ENCODE measurements around the gene POU3F1.

POU3F1 gene

GRCh38 chr1:38014171-38014570 is 32.4 kb downstream of the POU3F1 start:
- Histone ChIP-seq H2BK15ac (ENCODE audit: low read depth, poor library complexity, severe bottlenecking) (no peak overlapping the region), H2BK12ac (ENCODE audit: low read length in 2 of 2) (peak overlapping the region in 1 of 2 experiments; percentile 64), H3K9me3 (ENCODE audit: control insufficient read depth, low read length) (no peaks in the 10 kb centered on the region), H2BK120ac (ENCODE audit: low read depth, low read length) (no peak overlapping the region), H3K4ac (ENCODE audit: low read depth in 1 of 2, low read length in 2 of 2) (no peak overlapping the region), H4K91ac (ENCODE audit: low read length) (no peak overlapping the region), H3K27me3 (ENCODE audit: control insufficient read depth in 1 of 2, insufficient read depth in 1 of 2, low read length in 2 of 2) (no peaks in the 10 kb centered on the region), H2AFZ (ENCODE audit: low read depth, low read length) (no peak overlapping the region), H2BK5ac (ENCODE audit: low read depth, low read length, poor library complexity, severe bottlenecking) (no peak overlapping the region), H4K8ac (ENCODE audit: low read length) (no peak overlapping the region), H3K18ac (ENCODE audit: low read depth in 1 of 2, low read length in 2 of 2) (no peak overlapping the region), H3K4me3 (ENCODE audit: insufficient read depth in 1 of 2, low read depth in 1 of 2, low read length in 2 of 2) (peak overlapping the region in 1 of 2 experiments; percentile 96), H3K4me1 (ENCODE audit: control insufficient read depth, insufficient read depth, low read depth, low read length) (peaks cover 8% of the 10 kb centered on the region), H3K79me1 (replicated peaks; ENCODE audit: low read length, poor library complexity, severe bottlenecking) (peaks cover 6% of the 10 kb centered on the region), H3K9ac (ENCODE audit: low read length) (peak overlapping the region; percentile 98), H3K23ac (ENCODE audit: low read length in 2 of 2) (no peak overlapping the region), H2AK5ac (ENCODE audit: low read length, severe bottlenecking) (peak overlapping the region; percentile 59), H3K14ac (ENCODE audit: low read length in 2 of 2) (no peak overlapping the region), H3K36me3 (ENCODE audit: control insufficient read depth in 1 of 2, insufficient read depth in 2 of 2, low read depth in 1 of 2, low read length in 2 of 2) (peaks cover 16 to 35% of the 10 kb centered on the region in 2 experiments), H3K27ac (ENCODE audit: low read length, poor library complexity, severe bottlenecking) (no peak overlapping the region), H3K4me2 (ENCODE audit: low read length, poor library complexity, severe bottlenecking) (no peak overlapping the region)
- WGBS, result 78% methylated on average over 4 of the region's 4 CpGs
- DNase-seq, result peak; percentile 39

- no peak overlapping the region for H2BK12ac ChIP-seq (ENCODE audit: low read length in 2 of 2)
- WGBS, result 0% methylated on average over 3 of the region's 4 CpGs
- no peak overlapping the region for H2BK15ac ChIP-seq (ENCODE audit: low read depth, poor library complexity, severe bottlenecking)
- peaks cover 14 to 26% of the 10 kb centered on the region in 2 experiments for H3K36me3 ChIP-seq (ENCODE audit: control insufficient read depth in 1 of 2, insufficient read depth in 2 of 2, low read depth in 1 of 2, low read length in 2 of 2)
- no peak overlapping the region for H2BK120ac ChIP-seq (ENCODE audit: low read depth, low read length)
- peak overlapping the region; percentile 40 to 48 for H3K4ac ChIP-seq (ENCODE audit: low read depth in 1 of 2, low read length in 2 of 2)
- peak overlapping the region; percentile 70 to 96 for H3K4me3 ChIP-seq (ENCODE audit: insufficient read depth in 1 of 2, low read depth in 1 of 2, low read length in 2 of 2)
- H3K27ac ChIP-seq (ENCODE audit: low read length, poor library complexity, severe bottlenecking), result peak overlapping the region; percentile 96
- no peak for DNase-seq
- peak overlapping the region; percentile 19 for H4K8ac ChIP-seq (ENCODE audit: low read length)
- peak overlapping the region; percentile 16 for H4K91ac ChIP-seq (ENCODE audit: low read length)
- H3K4me1 ChIP-seq (ENCODE audit: control insufficient read depth, insufficient read depth, low read depth, low read length), result peaks cover 11% of the 10 kb centered on the region
- peaks cover 6% of the 10 kb centered on the region for H3K79me1 ChIP-seq (replicated peaks; ENCODE audit: low read length, poor library complexity, severe bottlenecking)
- H3K9ac ChIP-seq (ENCODE audit: low read length), result peak overlapping the region; percentile 98
- H3K18ac ChIP-seq (ENCODE audit: low read depth in 1 of 2, low read length in 2 of 2), result peak overlapping the region in 1 of 2 experiments; percentile 40
- no peaks in the 10 kb centered on the region for H3K9me3 ChIP-seq (ENCODE audit: control insufficient read depth, low read length)
- peak overlapping the region; percentile 57 for H3K4me2 ChIP-seq (ENCODE audit: low read length, poor library complexity, severe bottlenecking)
- H2BK5ac ChIP-seq (ENCODE audit: low read depth, low read length, poor library complexity, severe bottlenecking), result no peak overlapping the region
- H3K27me3 ChIP-seq (ENCODE audit: control insufficient read depth in 1 of 2, insufficient read depth in 1 of 2, low read length in 2 of 2), result no peaks in the 10 kb centered on the region
- no peak overlapping the region for H2AK5ac ChIP-seq (ENCODE audit: low read length, severe bottlenecking)
- peak overlapping the region in 1 of 2 experiments; percentile 21 for H3K14ac ChIP-seq (ENCODE audit: low read length in 2 of 2)
- no peak overlapping the region for H3K23ac ChIP-seq (ENCODE audit: low read length in 2 of 2)
- no peak overlapping the region for H2AFZ ChIP-seq (ENCODE audit: low read depth, low read length)
These were observed 33.4 kb downstream of the POU3F1 start for GRCh38 chr1:38013227-38013622.

- Histone ChIP-seq H4K91ac (ENCODE audit: low read length) (peak within 1 kb of the TSS; percentile 89), H2BK12ac (ENCODE audit: low read length in 2 of 2) (peak within 1 kb of the TSS in 1 of 2 experiments; percentile 28), H3K4me3 (ENCODE audit: insufficient read depth in 1 of 2, low read depth in 1 of 2, low read length in 2 of 2) (peak within 1 kb of the TSS; percentile 70 to 96), H3K14ac (ENCODE audit: low read length in 2 of 2) (peak within 1 kb of the TSS in 1 of 2 experiments; percentile 21), H3K79me1 (replicated peaks; ENCODE audit: low read length, poor library complexity, severe bottlenecking) (peaks cover 2% of the 10 kb centered on the region), H3K9ac (ENCODE audit: low read length) (peak within 1 kb of the TSS; percentile 98), H3K27ac (ENCODE audit: low read length, poor library complexity, severe bottlenecking) (peak within 1 kb of the TSS; percentile 96), H3K9me3 (ENCODE audit: control insufficient read depth, low read length) (no peaks in the 10 kb centered on the region), H2AK5ac (ENCODE audit: low read length, severe bottlenecking) (no peak within 1 kb of the TSS), H3K4me1 (ENCODE audit: control insufficient read depth, insufficient read depth, low read depth, low read length) (peaks cover 11% of the 10 kb centered on the region), H2AFZ (ENCODE audit: low read depth, low read length) (no peak within 1 kb of the TSS), H3K4ac (ENCODE audit: low read depth in 1 of 2, low read length in 2 of 2) (peak within 1 kb of the TSS; percentile 40 to 61), H3K36me3 (ENCODE audit: control insufficient read depth in 1 of 2, insufficient read depth in 2 of 2, low read depth in 1 of 2, low read length in 2 of 2) (peaks cover 8 to 19% of the 10 kb centered on the region in 2 experiments), H2BK5ac (ENCODE audit: low read depth, low read length, poor library complexity, severe bottlenecking) (no peak within 1 kb of the TSS), H3K27me3 (ENCODE audit: control insufficient read depth in 1 of 2, insufficient read depth in 1 of 2, low read length in 2 of 2) (no peaks in the 10 kb centered on the region), H2BK120ac (ENCODE audit: low read depth, low read length) (no peak within 1 kb of the TSS), H3K23ac (ENCODE audit: low read length in 2 of 2) (no peak within 1 kb of the TSS), H2BK15ac (ENCODE audit: low read depth, poor library complexity, severe bottlenecking) (peak within 1 kb of the TSS; percentile 73), H3K4me2 (ENCODE audit: low read length, poor library complexity, severe bottlenecking) (peak within 1 kb of the TSS; percentile 57), H4K8ac (ENCODE audit: low read length) (peak within 1 kb of the TSS; percentile 95), H3K18ac (ENCODE audit: low read depth in 1 of 2, low read length in 2 of 2) (peak within 1 kb of the TSS; percentile 73 to 92)
- 2% methylated on average over 49 of the region's 49 CpGs for WGBS
- DNase-seq, result peak; percentile 100
These were observed 34.0 kb downstream of the POU3F1 start, which contains the start of gene UTP11 for GRCh38 chr1:38012363-38013226. UTP11 (plus strand) TSS chr1:38012734; CDS start chr1:38012803, 69 bp downstream.

- Histone ChIP-seq H3K4me3 (ENCODE audit: insufficient read depth in 1 of 2, low read depth in 1 of 2, low read length in 2 of 2) (no peak overlapping the region), H3K27me3 (ENCODE audit: control insufficient read depth in 1 of 2, insufficient read depth in 1 of 2, low read length in 2 of 2) (no peaks in the 10 kb centered on the region), H3K9ac (ENCODE audit: low read length) (peak overlapping the region; percentile 67), H3K4ac (ENCODE audit: low read depth in 1 of 2, low read length in 2 of 2) (no peak overlapping the region), H2BK120ac (ENCODE audit: low read depth, low read length) (no peak overlapping the region), H2AK5ac (ENCODE audit: low read length, severe bottlenecking) (no peak overlapping the region), H3K27ac (ENCODE audit: low read length, poor library complexity, severe bottlenecking) (no peak overlapping the region), H2BK5ac (ENCODE audit: low read depth, low read length, poor library complexity, severe bottlenecking) (no peak overlapping the region), H4K8ac (ENCODE audit: low read length) (no peak overlapping the region), H3K79me1 (replicated peaks; ENCODE audit: low read length, poor library complexity, severe bottlenecking) (no peaks in the 10 kb centered on the region), H3K9me3 (ENCODE audit: control insufficient read depth, low read length) (no peaks in the 10 kb centered on the region), H3K36me3 (ENCODE audit: control insufficient read depth in 1 of 2, insufficient read depth in 2 of 2, low read depth in 1 of 2, low read length in 2 of 2) (no peaks in the 10 kb centered on the region), H3K23ac (ENCODE audit: low read length in 2 of 2) (no peak overlapping the region), H2AFZ (ENCODE audit: low read depth, low read length) (no peak overlapping the region), H3K14ac (ENCODE audit: low read length in 2 of 2) (no peak overlapping the region), H2BK12ac (ENCODE audit: low read length in 2 of 2) (peak overlapping the region in 1 of 2 experiments; percentile 75), H4K91ac (ENCODE audit: low read length) (peak overlapping the region; percentile 4), H2BK15ac (ENCODE audit: low read depth, poor library complexity, severe bottlenecking) (no peak overlapping the region), H3K4me1 (ENCODE audit: control insufficient read depth, insufficient read depth, low read depth, low read length) (peaks cover 17% of the 10 kb centered on the region), H3K18ac (ENCODE audit: low read depth in 1 of 2, low read length in 2 of 2) (no peak overlapping the region), H3K4me2 (ENCODE audit: low read length, poor library complexity, severe bottlenecking) (no peak overlapping the region)
- WGBS, result 82% methylated on average over 6 of the region's 6 CpGs
- DNase-seq, result no peak
These were observed 36.8 kb downstream of the POU3F1 start for GRCh38 chr1:38009841-38010180.

Data from mesenchymal stem cell (in vitro differentiated cells and primary cell).